ENCODE data around the gene WNT9A.
"Not testable (repeated sequence)": the region's sequence is repeated elsewhere in the genome, so short reads cannot be mapped to it uniquely, and the experiment has no call there.

Gene WNT9A

DNA sequence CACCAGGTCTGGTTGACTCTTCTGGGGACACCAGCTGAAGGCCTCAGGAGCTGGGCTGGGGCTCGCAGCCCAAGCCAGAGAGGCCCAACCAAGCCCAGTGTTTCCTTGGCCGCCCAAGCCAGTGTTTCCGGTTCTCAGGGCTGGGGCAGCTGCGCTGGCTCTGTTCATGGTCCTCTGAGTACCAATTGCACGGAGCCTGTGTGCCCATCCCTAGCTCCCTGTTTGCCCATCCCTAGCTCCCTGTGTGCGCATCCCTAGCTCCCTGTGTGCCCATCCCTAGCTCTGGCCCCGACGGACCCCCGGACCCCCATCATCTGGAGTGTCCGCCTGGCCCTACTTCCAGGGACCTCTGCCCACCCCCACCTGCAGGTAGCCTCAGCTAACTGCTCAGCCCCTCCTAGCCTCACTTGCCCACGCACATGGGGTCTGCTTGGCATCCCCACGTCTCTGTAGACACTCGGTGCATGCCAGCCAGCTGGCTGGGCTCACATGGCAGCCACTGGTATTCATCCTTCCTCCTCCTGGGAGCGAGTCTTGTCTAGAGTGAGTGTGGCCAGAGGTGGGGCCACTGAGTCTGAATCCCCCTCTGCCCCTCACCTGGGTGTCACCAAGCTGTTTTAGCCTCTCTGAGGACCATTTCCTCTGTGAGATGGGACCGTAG is 64.0 kb downstream of the WNT9A start:
- DNase-seq, result no peak

DNA sequence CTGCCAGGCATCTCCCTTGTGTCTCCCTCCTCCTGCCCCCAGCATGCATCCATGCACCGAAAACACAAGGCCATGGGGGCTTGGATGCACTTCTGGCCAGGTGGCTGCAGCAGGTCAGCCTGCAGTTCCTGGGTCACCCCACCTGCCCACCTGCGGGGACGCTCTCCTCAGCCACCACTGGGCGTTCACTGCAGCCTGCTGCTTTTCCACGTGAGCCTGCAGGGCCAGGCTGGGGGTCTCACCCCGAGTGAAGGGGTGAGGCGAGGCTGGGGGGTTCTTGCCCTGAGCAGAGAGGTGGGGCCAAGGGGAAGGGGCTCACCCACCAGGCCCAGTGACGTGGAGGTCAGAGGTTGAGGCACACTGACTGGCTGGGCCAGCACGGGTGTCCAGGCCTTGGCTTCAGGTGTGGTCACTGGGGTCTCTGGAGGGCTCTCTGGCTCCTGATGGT is 64.6 kb downstream of the WNT9A start:
- DNase-seq, result no peak

DNA sequence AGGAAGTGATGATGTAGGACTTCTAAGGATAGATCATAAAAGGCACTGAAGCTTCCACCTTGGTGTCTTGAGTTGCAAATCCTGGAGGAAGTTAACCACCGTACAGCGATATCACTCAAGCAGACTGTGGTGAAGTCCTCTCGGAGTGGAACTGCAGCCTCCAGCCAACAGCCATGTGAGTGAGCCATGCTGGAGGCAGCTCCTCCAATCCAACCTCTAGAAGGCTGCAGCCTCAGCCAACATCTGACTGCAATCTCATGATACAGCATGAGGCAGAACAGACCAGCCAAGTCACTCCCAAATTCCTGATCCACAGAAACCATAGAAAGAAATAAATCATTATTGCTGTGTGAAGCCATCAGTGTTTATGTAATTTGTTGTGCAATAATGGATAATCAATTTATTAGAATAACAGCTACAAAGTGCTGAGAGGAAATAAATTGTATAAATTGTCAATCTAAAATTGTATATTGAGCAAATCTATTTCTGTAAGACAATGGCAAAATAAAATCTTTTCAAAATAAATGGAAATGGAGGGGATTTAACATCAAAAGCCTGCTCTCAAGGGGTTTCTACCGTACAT is 67.3 kb downstream of the WNT9A start:
- DNase-seq, result no peak

DNA sequence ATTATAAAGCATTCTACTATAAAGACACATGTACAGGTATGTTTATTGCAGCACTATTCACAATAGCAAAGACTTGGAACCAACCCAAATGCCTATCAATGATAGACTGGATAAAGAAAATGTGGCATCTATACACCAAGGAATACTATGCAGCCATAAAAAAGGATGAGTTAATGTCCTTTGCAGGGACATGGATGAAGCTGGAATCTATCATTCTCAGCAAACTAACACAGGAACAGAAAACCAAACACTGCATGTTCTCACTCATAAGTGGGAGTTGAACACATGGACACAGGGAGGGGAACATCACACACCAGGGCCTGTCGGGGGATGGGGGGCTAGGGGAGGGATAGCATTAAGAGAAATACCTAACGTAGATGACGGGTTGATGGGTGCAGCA is 69.9 kb downstream of the WNT9A start:
- DNase-seq, result not testable (repeated sequence)

DNA sequence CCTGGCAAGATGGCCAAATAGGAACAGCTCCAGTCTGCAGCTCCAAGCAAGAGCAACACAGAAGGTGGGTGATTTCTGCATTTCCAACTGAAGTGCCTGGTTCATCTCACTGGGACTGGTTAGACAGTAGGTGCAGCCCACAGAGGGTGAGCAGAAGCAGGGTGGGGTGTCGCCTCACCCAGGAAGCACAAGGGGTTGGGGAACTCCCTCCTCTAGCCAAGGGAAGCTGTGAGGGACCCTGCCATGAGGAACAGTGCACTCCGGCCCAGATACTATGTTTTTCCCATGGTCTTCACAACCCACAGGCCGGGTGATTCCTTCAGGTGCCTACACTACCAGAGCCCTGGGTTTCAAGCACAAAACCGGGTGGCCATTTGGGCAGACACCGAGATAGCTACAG is 75.8 kb downstream of the WNT9A start:
- DNase-seq, result not testable (repeated sequence)

DNA sequence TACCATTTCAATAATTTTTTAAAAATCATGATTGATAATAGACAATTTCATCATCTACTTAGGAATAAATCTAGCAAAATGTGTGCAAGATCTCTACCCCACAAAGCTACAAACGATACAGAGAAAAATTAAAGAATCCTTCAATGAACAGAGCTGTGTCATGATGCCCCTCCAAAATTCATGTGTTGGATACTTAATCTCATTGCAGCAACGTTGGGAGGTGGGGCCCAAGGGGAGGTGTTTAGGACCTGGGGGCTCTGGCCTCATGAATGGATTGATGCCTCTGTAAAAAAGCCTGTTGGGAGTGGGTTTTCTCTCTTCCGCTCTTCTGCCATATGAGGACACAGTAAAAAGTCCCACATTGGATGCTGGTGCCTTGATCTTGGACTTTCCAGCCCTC is 77.4 kb downstream of the WNT9A start:
- DNase-seq, result no peak

DNA sequence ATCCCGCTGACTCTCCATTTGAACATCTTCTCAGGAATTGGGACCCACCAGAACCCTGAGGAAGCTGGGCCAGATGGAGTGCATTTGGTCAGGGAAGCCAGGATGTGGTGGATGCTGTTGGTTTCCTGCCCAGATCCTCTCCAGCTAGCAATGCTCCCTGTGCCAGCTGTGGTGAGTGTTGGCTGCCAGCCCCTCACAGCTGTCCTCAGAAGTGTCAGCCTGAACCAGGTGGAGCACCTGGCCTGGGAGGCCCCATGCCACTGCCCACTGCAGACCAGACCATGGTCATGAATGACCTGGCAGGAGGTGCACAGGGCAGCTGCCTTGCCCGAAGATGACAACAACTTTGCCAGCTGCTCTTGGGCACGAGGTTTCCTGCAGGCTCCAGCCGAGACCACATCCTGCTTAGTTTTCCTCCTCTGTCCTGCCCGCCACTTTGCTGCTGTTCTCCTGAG is 77.9 kb downstream of the WNT9A start:
- no peak for DNase-seq

DNA sequence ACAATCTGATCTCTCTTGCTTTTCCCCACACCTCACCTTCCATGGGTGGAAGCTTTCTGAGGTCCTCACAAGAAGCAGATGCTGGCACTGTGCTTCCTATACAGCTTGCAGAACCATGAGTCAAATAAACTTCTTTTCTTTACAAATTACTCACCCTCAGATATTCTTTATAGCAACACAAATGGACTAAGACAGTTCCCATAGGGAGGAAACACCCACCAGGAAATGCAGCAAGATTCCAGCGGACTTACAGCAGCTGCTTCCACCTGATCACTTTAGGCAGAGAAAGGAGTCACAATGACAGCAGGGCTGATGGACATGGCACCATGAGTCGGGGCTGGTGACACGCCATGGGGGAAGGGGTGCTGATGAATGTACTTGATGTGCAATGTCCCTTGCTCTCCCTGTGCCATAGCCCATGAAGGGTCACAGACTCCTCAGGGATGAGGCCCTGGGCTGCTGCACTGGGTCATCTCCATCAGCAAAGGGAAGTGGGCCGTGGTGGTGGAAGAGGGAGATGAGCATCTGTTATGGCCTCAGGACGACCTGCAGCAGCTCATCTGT is 78.4 kb downstream of the WNT9A start:
- DNase-seq, result no peak
